Fibroblast of villous mesenchyme (primary cell): ENCODE measurements around the gene SIK1. TPM values are rescaled to one million over a fixed set of nuclear protein-coding genes. Genes with fewer than 3 reads are reported as not detected.

ENCODE experiments used
- DNase-seq: peaks from one replicate; pipeline ENCODE4 v3.0.0-alpha.2; 2010; ENCODE audit warnings: low read depth
- H3K4me3 ChIP-seq: 2 replicates; pipeline ENCODE4 v1.5.1; 2011; ENCODE audit warnings: low read depth, mild to moderate bottlenecking, low read length
- total RNA-seq: library from RNA; depleted of rRNA; stranded (reverse); fragments of >200 nt; gene quantifications from 2 replicates; pipeline ENCODE4 v1.2.3, GENCODE V29; 2012
- TF ChIP-seq, protein P1 (sequence below): IDR thresholded peaks from 2 replicates; pipeline ENCODE4 v1.5.1; 2012; ENCODE audit warnings: low read depth, mild to moderate bottlenecking, low read length; ENCODE audit not compliant: insufficient read depth

Gene SIK1
- total RNA-seq, 1 donor: 0.86 TPM

DNA sequence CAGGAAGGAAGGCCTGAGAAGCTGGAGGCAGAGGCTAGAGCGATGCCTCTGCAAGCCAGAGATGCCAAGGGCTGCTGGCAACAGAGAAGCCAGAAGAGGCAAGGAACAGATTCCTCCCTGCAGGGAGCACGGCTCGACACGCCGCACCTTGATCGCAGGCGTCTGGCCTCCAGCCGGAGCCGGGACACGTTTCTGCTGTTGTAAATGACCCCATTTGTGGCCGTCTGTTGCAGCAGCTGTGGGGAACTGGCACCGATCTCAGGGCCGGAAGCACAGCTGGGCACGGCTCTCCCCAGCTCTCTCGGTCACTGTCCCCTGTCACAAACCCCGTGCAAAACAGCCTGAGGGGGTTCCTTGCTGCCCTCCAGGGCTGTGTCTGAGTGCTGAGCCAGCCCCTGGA lies 59.6 kb downstream of the SIK1 start:
- TF ChIP-seq, protein P1, sequence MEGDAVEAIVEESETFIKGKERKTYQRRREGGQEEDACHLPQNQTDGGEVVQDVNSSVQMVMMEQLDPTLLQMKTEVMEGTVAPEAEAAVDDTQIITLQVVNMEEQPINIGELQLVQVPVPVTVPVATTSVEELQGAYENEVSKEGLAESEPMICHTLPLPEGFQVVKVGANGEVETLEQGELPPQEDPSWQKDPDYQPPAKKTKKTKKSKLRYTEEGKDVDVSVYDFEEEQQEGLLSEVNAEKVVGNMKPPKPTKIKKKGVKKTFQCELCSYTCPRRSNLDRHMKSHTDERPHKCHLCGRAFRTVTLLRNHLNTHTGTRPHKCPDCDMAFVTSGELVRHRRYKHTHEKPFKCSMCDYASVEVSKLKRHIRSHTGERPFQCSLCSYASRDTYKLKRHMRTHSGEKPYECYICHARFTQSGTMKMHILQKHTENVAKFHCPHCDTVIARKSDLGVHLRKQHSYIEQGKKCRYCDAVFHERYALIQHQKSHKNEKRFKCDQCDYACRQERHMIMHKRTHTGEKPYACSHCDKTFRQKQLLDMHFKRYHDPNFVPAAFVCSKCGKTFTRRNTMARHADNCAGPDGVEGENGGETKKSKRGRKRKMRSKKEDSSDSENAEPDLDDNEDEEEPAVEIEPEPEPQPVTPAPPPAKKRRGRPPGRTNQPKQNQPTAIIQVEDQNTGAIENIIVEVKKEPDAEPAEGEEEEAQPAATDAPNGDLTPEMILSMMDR: no peak
- H3K4me3 ChIP-seq: no peak overlapping the region
- no peak for DNase-seq

DNA sequence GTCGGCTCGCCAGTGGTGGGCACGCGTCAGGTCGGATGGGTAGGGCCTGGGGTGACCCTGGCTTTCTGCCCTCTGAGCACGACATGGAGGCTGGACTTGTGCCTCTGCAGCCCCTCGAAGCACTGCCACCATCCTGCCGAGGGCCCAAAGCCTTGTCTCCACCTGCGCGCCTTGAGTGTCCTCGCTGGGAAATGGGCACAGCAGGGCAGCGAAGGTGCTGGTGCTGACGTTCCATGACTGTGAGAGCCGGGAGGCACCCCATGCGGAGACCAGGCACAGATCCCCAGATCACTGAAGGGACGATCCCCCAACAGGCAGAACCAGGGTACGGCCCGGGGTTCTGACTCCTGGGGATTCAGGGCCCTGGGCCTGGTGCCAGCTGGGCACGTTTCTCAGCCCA lies 60.3 kb downstream of the SIK1 start:
- no peak for DNase-seq
- TF ChIP-seq, protein P1: no peak

GRCh38 chr21:43365611-43366426 lies 61.1 kb downstream of the SIK1 start:
- H3K4me3 ChIP-seq: no peak overlapping the region
- peak; percentile 39 for DNase-seq
- TF ChIP-seq, protein P1: no peak

More for the DNA sequence above, 60.3 kb downstream of the SIK1 start:
- H3K4me3 ChIP-seq: no peak overlapping the region

DNA sequence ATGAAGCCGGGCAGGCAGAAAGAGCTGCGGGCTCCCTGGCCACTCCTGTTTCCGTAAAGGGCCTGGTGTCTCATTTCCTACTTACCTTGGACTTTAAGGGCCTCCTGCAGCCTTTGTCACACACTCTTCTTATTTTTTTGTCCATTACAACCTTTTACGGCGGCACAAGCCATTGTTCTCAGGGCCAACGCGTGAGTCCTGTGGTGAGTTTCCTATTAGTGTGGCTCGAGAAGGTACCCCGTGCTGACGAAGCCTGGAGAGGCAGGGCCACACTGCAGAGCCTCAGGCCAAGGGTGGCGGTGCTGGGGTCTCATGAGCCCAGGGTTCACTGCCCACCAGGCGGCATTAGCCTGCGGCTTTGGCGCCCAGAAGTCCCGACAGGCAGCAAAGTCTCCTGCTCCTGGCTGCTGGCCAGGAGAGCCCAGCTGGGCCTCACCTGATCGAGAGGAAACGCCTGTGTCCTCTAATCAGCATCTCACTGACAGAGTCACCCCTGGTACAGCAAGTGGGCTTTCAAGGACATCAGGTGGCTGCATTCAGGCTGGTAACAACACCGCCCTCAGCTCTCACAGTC lies 62.0 kb downstream of the SIK1 start:
- TF ChIP-seq, protein P1: no peak
- no peak overlapping the region for H3K4me3 ChIP-seq
- DNase-seq: no peak

Other genes with a start within 250 kb of the SIK1 start
- gene HSF2BP, start 232.4 kb upstream of the SIK1 start, total RNA-seq: 2.6 and 3.9 TPM in 2 replicates
- 26.1 and 36.3 TPM in 2 replicates for gene RRP1B, start 232.4 kb upstream of the SIK1 start, total RNA-seq